AG09309 (cell line): Measurements from ENCODE around the gene HDLBP.
A peak's percentile ranks its signal among the peaks of the same experiment; 100 is the strongest.

Source experiments
- DNase-seq: peaks from one replicate; pipeline ENCODE4 v3.0.0-alpha.2; 2010; ENCODE audit warnings: low read depth
- H3K4me3 ChIP-seq: 2 replicates; pipeline ENCODE4 v1.5.1; 2011; ENCODE audit warnings: mild to moderate bottlenecking, low read depth, low read length, moderate library complexity; ENCODE audit not compliant: control insufficient read depth
- CTCF ChIP-seq: IDR thresholded peaks from 2 replicates; pipeline ENCODE4 v1.5.1; 2011; ENCODE audit warnings: mild to moderate bottlenecking, low read depth, low read length, inconsistent platforms; ENCODE audit not compliant: insufficient read depth, control insufficient read depth; ENCODE audit errors: missing control alignments

The HDLBP gene

GRCh38 chr2:241315093-241315878 lies at the start of gene HDLBP:
TSS of gene HDLBP (minus strand) at chr2:241315672. CDS start at chr2:241266869, 48,803 bp downstream.
- peak; percentile 14 for TF ChIP-seq CTCF
- DNase-seq = peak; percentile 94
- H3K4me3 ChIP-seq = peak within 1 kb of the TSS; percentile 96

- TF ChIP-seq CTCF = no peak
- DNase-seq = no peak
- H3K4me3 ChIP-seq = no peak overlapping the region
Observed at GRCh38 chr2:241364781-241365180, 49.3 kb upstream of the HDLBP start.

GRCh38 chr2:241363426-241363825 lies 48.0 kb upstream of the HDLBP start:
- no peak for DNase-seq
- TF ChIP-seq CTCF = no peak
- no peak overlapping the region for H3K4me3 ChIP-seq

- no peak for TF ChIP-seq CTCF
- H3K4me3 ChIP-seq = no peak overlapping the region
- DNase-seq = no peak
Observed at GRCh38 chr2:241359481-241360045, 44.1 kb upstream of the HDLBP start.

- no peak for DNase-seq
- H3K4me3 ChIP-seq = no peak overlapping the region
- TF ChIP-seq CTCF = no peak
Observed at GRCh38 chr2:241358470-241358869, 43.0 kb upstream of the HDLBP start.

GRCh38 chr2:241357531-241357930 lies 42.1 kb upstream of the HDLBP start:
- no peak for DNase-seq
- H3K4me3 ChIP-seq = peak overlapping the region; percentile 92; the same call in 1 of the 2 replicates
- no peak for TF ChIP-seq CTCF
